Measurements from ENCODE around the gene WRNIP1. TPM values are rescaled to one million over a fixed set of nuclear protein-coding genes. Genes with fewer than 3 reads are reported as not detected.

The WRNIP1 gene
- total RNA-seq, 2 experiments from 2014 or later: 36.1 to 36.6 TPM

DNA sequence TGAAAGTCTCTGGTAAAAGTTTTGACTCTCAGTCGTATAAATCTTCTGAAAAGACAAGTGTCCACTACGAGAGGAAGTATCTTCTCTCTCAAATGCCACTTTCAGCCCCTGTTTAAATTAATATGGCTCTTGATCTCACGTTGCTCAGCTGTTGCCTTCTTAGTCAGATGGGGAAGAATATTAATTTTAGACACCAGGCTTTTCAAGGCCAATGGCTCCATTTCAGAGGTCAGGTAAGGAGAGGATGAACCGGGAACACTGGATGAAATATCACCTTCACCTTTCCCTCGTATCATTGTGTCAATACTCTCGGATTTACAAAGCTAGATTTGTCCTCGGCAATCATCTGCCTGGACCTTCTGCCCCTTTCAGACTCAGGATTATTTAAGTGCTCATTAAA, 14.4 kb upstream of the WRNIP1 start, which contains the start of gene MYLK4:
Gene MYLK4, minus strand, starts transcription at position 91 of the 400 bp plus-strand sequence. CDS start 1,628 bp downstream, outside the sequence.
- Mint-ChIP-seq H3K4me3 (no peak within 1 kb of the TSS), H3K27ac (no peak within 1 kb of the TSS), H3K9me3 (no peaks in the 10 kb centered on the region), H3K36me3 (ENCODE audit: low read depth) (no peaks in the 10 kb centered on the region), H3K27me3 (peaks cover 8% of the 10 kb centered on the region), H3K4me1 (ENCODE audit: low read depth) (peaks cover 7% of the 10 kb centered on the region)
- ChIA-PET CTCF (interaction anchor here (0.7 to 13.4 kb wide), 32 partner anchors 8 to 1157 kb away, joined by 3 to 224 read pairs (median 4); partner anchors contain the start of gene WRNIP1), POLR2A (no interaction called here)
- ATAC-seq: no peak
- DNase-seq: no peak
- intact Hi-C loops (cut with micrococcal nuclease): loop anchor here (10.0 kb wide), 1 partner anchor 1156 kb away; no protein-coding TSS in a partner anchor
- no peak for TF ChIP-seq CTCF (IDR thresholded peaks at IDR 0.05)

DNA sequence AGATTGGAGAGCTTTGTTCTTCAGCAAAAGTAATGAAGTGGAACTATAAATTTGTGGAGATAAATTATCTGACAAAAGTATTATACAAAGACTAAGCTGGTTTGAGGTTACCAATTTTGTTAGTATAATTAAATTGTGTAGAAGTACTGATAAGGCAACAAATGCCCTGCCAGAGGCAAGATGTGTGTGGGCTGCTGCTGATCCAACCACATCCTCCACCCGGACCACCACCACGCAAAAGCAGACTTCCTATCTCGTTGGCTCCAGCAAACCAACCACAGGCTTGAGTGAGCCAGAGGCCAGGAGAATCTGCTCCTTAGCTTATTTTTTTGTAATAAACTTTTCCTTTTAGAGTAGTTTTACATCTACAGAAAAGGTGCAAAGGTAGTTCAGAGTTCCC, 13.3 kb upstream of the WRNIP1 start:
- no peak for TF ChIP-seq CTCF (IDR thresholded peaks at IDR 0.05)
- CTCF ChIA-PET: interaction anchor here (0.7 to 13.4 kb wide), 7 partner anchors 10 to 1156 kb away, joined by 3 to 224 read pairs (median 21); partner anchors contain the start of gene WRNIP1
- H3K27ac Mint-ChIP-seq: no peak overlapping the region
- intact Hi-C loops (cut with micrococcal nuclease): loop anchor here (10.0 kb wide), 1 partner anchor 1157 kb away; no protein-coding TSS in a partner anchor
- DNase-seq (no peak), ATAC-seq (peak; percentile 24)
- POLR2A ChIA-PET: interaction anchor here (0.7 kb wide), 1 partner anchor 153 kb away, joined by 3 read pairs; no protein-coding TSS in a partner anchor
- no peaks in the 10 kb centered on the region for H3K36me3 Mint-ChIP-seq (ENCODE audit: low read depth)
- no peak overlapping the region for H3K4me3 Mint-ChIP-seq
- peaks cover 10% of the 10 kb centered on the region for H3K27me3 Mint-ChIP-seq
- peaks cover 7% of the 10 kb centered on the region for H3K4me1 Mint-ChIP-seq (ENCODE audit: low read depth)
- no peaks in the 10 kb centered on the region for H3K9me3 Mint-ChIP-seq

DNA sequence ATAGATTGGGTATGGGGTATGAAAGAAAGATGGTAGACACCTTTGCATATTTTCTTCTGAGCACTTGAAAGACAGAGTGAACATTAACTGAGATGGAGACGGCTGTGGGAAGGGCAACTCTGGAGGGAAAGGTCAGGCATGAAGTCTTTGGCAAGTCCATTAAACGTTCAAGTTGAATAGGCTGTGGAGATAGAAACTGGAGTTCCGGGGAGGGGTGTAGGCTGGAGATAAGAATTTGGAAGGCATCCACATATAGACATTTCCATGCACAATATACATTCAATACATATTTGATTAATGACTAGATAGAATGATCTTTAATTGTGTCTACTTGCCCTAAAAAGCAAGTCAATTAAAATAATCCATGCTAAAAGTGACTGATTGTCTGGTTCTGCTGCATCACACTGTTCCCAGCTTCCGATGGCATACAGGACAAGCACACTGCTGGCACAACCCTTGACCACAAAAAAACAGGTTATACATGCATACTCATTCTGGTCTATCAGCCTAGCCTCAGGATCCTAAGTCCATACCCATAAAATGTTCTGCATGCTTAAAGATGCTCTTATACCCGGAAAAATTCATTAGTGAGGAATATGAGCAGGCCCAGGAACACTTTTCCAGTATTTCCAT, 12.6 kb upstream of the WRNIP1 start:
- CTCF ChIA-PET: interaction anchor here (0.7 to 13.4 kb wide), 6 partner anchors 9 to 1156 kb away, joined by 3 to 224 read pairs (median 5); no protein-coding TSS in a partner anchor
- intact Hi-C loops (cut with micrococcal nuclease): loop anchor here (10.0 kb wide), 1 partner anchor 1158 kb away; no protein-coding TSS in a partner anchor
- TF ChIP-seq CTCF (IDR thresholded peaks at IDR 0.05): no peak
- Mint-ChIP-seq H3K27ac (no peak overlapping the region), H3K9me3 (no peaks in the 10 kb centered on the region), H3K27me3 (peaks cover 10% of the 10 kb centered on the region), H3K36me3 (ENCODE audit: low read depth) (no peaks in the 10 kb centered on the region), H3K4me3 (no peak overlapping the region), H3K4me1 (ENCODE audit: low read depth) (peaks cover 7% of the 10 kb centered on the region)
- POLR2A ChIA-PET: no interaction called here
- DNase-seq (no peak), ATAC-seq (no peak)

- intact Hi-C loops (cut with micrococcal nuclease): loop anchor here (10.0 kb wide), 1 partner anchor 1158 kb away; no protein-coding TSS in a partner anchor
- Mint-ChIP-seq H3K27me3 (peaks cover 10% of the 10 kb centered on the region), H3K36me3 (ENCODE audit: low read depth) (no peaks in the 10 kb centered on the region), H3K27ac (no peak overlapping the region), H3K9me3 (no peaks in the 10 kb centered on the region), H3K4me3 (no peak overlapping the region), H3K4me1 (ENCODE audit: low read depth) (peaks cover 7% of the 10 kb centered on the region)
- ATAC-seq: no peak
- no peak for DNase-seq
- no peak for TF ChIP-seq CTCF (IDR thresholded peaks at IDR 0.05)
- ChIA-PET POLR2A (no interaction called here), CTCF (interaction anchor here (0.7 to 13.4 kb wide), 5 partner anchors 8 to 1157 kb away, joined by 3 to 224 read pairs (median 5); no protein-coding TSS in a partner anchor)
Observed at GRCh38 chr6:2753110-2753489, 12.1 kb upstream of the WRNIP1 start.

- Mint-ChIP-seq H3K4me3 (no peak overlapping the region), H3K36me3 (ENCODE audit: low read depth) (no peaks in the 10 kb centered on the region), H3K27me3 (peaks cover 10% of the 10 kb centered on the region), H3K27ac (no peak overlapping the region), H3K9me3 (no peaks in the 10 kb centered on the region), H3K4me1 (ENCODE audit: low read depth) (peaks cover 7% of the 10 kb centered on the region)
- TF ChIP-seq CTCF (IDR thresholded peaks at IDR 0.05): no peak
- ChIA-PET POLR2A (no interaction called here), CTCF (interaction anchor here (1.2 to 13.4 kb wide), 4 partner anchors 8 to 1158 kb away, joined by 4 to 224 read pairs (median 5); no protein-coding TSS in a partner anchor)
- no peak for ATAC-seq
- intact Hi-C loops (cut with micrococcal nuclease): loop anchor here (10.0 kb wide), 1 partner anchor 1159 kb away; no protein-coding TSS in a partner anchor
- no peak for DNase-seq
Observed at GRCh38 chr6:2753743-2754142, 11.4 kb upstream of the WRNIP1 start.
